Gastroesophageal sphincter (tissue), 3 donors: Measurements from ENCODE around the gene NMRAL1.

Experiments
- POLR2A ChIP-seq, 2 donors: fragments of 450-650 bp; IDR thresholded peaks; one replicate each; pipeline ENCODE4 v1.6.1; 2017; ENCODE audit warnings: antibody characterized with exemption in 2 of 2, mild to moderate bottlenecking in 2 of 2, moderate library complexity in 1 of 2
- POLR2AphosphoS5 ChIP-seq: sonication (generic); formaldehyde crosslinking; IDR thresholded peaks from one replicate; pipeline ENCODE4 v1.6.1; 2017; ENCODE audit warnings: antibody characterized with exemption
- TF ChIP-seq, protein P1 (sequence below), 4 experiments: fragments of 200-600 bp in 2 of 4; fragments of 450-650 bp in 2 of 4; sonication (generic) in 1 of 4; IDR thresholded peaks; one replicate each; pipeline ENCODE4 v1.5.1; 2017 to 2019; ENCODE audit warnings: antibody characterized with exemption in 4 of 4, mild to moderate bottlenecking in 2 of 4, moderate library complexity in 2 of 4

DNA sequence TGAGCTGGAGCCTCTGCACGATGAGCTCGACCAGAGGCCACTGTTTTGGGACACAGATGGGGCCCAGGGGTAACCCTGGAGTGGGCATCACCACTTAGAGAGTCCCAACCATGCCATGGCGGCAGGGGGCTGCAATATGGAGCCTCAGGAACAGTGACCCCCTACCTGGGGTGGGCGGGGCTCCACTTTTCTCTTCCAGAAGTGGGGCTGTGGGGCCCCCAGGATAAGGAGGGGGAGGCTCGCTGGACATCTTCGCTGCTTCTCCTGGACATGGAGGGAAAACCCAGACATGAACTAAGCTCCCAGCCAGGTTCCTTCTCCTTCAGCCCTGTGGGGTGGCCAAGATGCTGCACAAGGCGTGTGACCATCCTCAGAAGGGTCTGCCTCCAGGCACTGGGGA lies 39.5 kb upstream of the NMRAL1 start:
- TF ChIP-seq, protein P1, sequence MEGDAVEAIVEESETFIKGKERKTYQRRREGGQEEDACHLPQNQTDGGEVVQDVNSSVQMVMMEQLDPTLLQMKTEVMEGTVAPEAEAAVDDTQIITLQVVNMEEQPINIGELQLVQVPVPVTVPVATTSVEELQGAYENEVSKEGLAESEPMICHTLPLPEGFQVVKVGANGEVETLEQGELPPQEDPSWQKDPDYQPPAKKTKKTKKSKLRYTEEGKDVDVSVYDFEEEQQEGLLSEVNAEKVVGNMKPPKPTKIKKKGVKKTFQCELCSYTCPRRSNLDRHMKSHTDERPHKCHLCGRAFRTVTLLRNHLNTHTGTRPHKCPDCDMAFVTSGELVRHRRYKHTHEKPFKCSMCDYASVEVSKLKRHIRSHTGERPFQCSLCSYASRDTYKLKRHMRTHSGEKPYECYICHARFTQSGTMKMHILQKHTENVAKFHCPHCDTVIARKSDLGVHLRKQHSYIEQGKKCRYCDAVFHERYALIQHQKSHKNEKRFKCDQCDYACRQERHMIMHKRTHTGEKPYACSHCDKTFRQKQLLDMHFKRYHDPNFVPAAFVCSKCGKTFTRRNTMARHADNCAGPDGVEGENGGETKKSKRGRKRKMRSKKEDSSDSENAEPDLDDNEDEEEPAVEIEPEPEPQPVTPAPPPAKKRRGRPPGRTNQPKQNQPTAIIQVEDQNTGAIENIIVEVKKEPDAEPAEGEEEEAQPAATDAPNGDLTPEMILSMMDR (IDR thresholded peaks at IDR 0.05) = no peak
- TF ChIP-seq POLR2A (IDR thresholded peaks at IDR 0.05) (no peak), POLR2AphosphoS5 (no peak)
